GM19025 (cell line): Measurements from ENCODE around the gene EEF2K.

Source experiments
- ATAC-seq: cut with Tn5 transposase; IDR thresholded peaks from one replicate; pipeline ENCODE4 v1.9.1; 2021; ENCODE audit warnings: mild to moderate bottlenecking, low read depth, moderate library complexity; ENCODE audit not compliant: unreplicated experiment

EEF2K gene

GRCh38 chr16:22313876-22314470, 107.9 kb downstream of the EEF2K start:
- no peak for ATAC-seq

GRCh38 chr16:22314661-22315626, 108.9 kb downstream of the EEF2K start:
- no peak for ATAC-seq

GRCh38 chr16:22315979-22316378, 109.9 kb downstream of the EEF2K start:
- no peak for ATAC-seq

- no peak for ATAC-seq
Observed at GRCh38 chr16:22316411-22316811, 110.3 kb downstream of the EEF2K start.

- ATAC-seq = no peak
Observed at GRCh38 chr16:22317001-22317530, 111.0 kb downstream of the EEF2K start.

- no peak for ATAC-seq
Observed at GRCh38 chr16:22317625-22318024, 111.5 kb downstream of the EEF2K start.

GRCh38 chr16:22318690-22319358, 112.7 kb downstream of the EEF2K start:
- no peak for ATAC-seq

- no peak for ATAC-seq
Observed at GRCh38 chr16:22320572-22321339, 114.7 kb downstream of the EEF2K start.

GRCh38 chr16:22321340-22322001, 115.4 kb downstream of the EEF2K start:
- no peak for ATAC-seq

GRCh38 chr16:22322021-22322471, 116.0 kb downstream of the EEF2K start:
- no peak for ATAC-seq

GRCh38 chr16:22322741-22323140, 116.7 kb downstream of the EEF2K start:
- ATAC-seq = no peak

GRCh38 chr16:22323173-22323958, 117.3 kb downstream of the EEF2K start:
- no peak for ATAC-seq

- no peak for ATAC-seq
Observed at GRCh38 chr16:22323959-22324786, 118.1 kb downstream of the EEF2K start.

- no peak for ATAC-seq
Observed at GRCh38 chr16:22324787-22325597, 118.9 kb downstream of the EEF2K start.

- ATAC-seq = no peak
Observed at GRCh38 chr16:22325598-22326368, 119.7 kb downstream of the EEF2K start.

GRCh38 chr16:22326369-22326652, 120.2 kb downstream of the EEF2K start:
- no peak for ATAC-seq
